Mesenchymal stem cell (in vitro differentiated cells and primary cell): ENCODE results near the gene ANKRD45.

Experiments used
- DNase-seq: peaks from one replicate; pipeline ENCODE4 v3.0.0-alpha.2; 2013
- H2AFZ ChIP-seq: one replicate; pipeline ENCODE4 v1.6.1; 2013; ENCODE audit warnings: low read depth, mild to moderate bottlenecking, control low read depth, inconsistent platforms, low read length, moderate library complexity
- H2AK5ac ChIP-seq: 2 replicates; pipeline ENCODE4 v1.6.1; 2013; ENCODE audit warnings: low read length, moderate library complexity, mild to moderate bottlenecking, inconsistent platforms; ENCODE audit not compliant: severe bottlenecking
- H2BK120ac ChIP-seq: one replicate; pipeline ENCODE4 v1.6.1; 2013; ENCODE audit warnings: low read depth, mild to moderate bottlenecking, inconsistent platforms, low read length, moderate library complexity
- H2BK12ac ChIP-seq, 2 experiments: one replicate each; pipeline ENCODE4 v1.6.1; 2013; ENCODE audit warnings: inconsistent platforms in 2 of 2, low read length in 2 of 2, mild to moderate bottlenecking in 2 of 2, moderate library complexity in 2 of 2, control low read depth in 1 of 2
- H2BK15ac ChIP-seq: one replicate; pipeline ENCODE4 v1.6.1; 2013; ENCODE audit warnings: mild to moderate bottlenecking, low read depth, inconsistent platforms; ENCODE audit not compliant: poor library complexity, severe bottlenecking
- H2BK5ac ChIP-seq: 2 replicates; pipeline ENCODE4 v1.6.1; 2013; ENCODE audit warnings: low read depth, mild to moderate bottlenecking, low read length, control low read depth, inconsistent platforms; ENCODE audit not compliant: poor library complexity, severe bottlenecking
- H3K14ac ChIP-seq, 2 experiments: one replicate each; pipeline ENCODE4 v1.6.1; 2013; ENCODE audit warnings: inconsistent platforms in 2 of 2, low read length in 2 of 2, control low read depth in 1 of 2, mild to moderate bottlenecking in 1 of 2, moderate library complexity in 1 of 2
- H3K18ac ChIP-seq, 2 experiments: one replicate each; pipeline ENCODE4 v1.6.1; 2013; ENCODE audit warnings: inconsistent platforms in 2 of 2, low read length in 2 of 2, control low read depth in 1 of 2, low read depth in 1 of 2, mild to moderate bottlenecking in 1 of 2
- H3K23ac ChIP-seq, 2 experiments: one replicate each; pipeline ENCODE4 v1.6.1; 2013; ENCODE audit warnings: inconsistent platforms in 2 of 2, low read length in 2 of 2, mild to moderate bottlenecking in 2 of 2, moderate library complexity in 2 of 2, control low read depth in 1 of 2
- H3K27ac ChIP-seq: 2 replicates; pipeline ENCODE4 v1.5.1; 2013; ENCODE audit warnings: mild to moderate bottlenecking, moderate library complexity, low read length, control low read depth, inconsistent platforms; ENCODE audit not compliant: poor library complexity, severe bottlenecking
- H3K27me3 ChIP-seq, 2 experiments: 2 replicates each; pipeline versions ENCODE4 v1.6.1 to v1.7.0; 2013; ENCODE audit warnings: low read length in 2 of 2, mild to moderate bottlenecking in 2 of 2, moderate library complexity in 2 of 2, control low read depth in 1 of 2, inconsistent platforms in 1 of 2; ENCODE audit not compliant: control insufficient read depth in 1 of 2, insufficient read depth in 1 of 2
- H3K36me3 ChIP-seq, 2 experiments: 2 replicates each; pipeline versions ENCODE4 v1.6.1 to v1.7.0; 2013; ENCODE audit warnings: low read length in 2 of 2, control low read depth in 1 of 2, inconsistent platforms in 1 of 2, low read depth in 1 of 2, mild to moderate bottlenecking in 1 of 2; ENCODE audit not compliant: insufficient read depth in 2 of 2, control insufficient read depth in 1 of 2
- H3K4ac ChIP-seq, 2 experiments: one replicate each; pipeline ENCODE4 v1.6.1; 2013; ENCODE audit warnings: inconsistent platforms in 2 of 2, low read length in 2 of 2, mild to moderate bottlenecking in 2 of 2, moderate library complexity in 2 of 2, control low read depth in 1 of 2, low read depth in 1 of 2
- H3K4me1 ChIP-seq: 2 replicates; pipeline ENCODE4 v1.6.1; 2013; ENCODE audit warnings: low read depth, low read length, control low read depth; ENCODE audit not compliant: control insufficient read depth, insufficient read depth
- H3K4me2 ChIP-seq: 2 replicates; pipeline ENCODE4 v1.6.1; 2013; ENCODE audit warnings: low read length, mild to moderate bottlenecking, inconsistent platforms; ENCODE audit not compliant: poor library complexity, severe bottlenecking
- H3K4me3 ChIP-seq, 2 experiments: 2 replicates each; pipeline versions ENCODE4 v1.5.1 to v1.7.0; 2013; ENCODE audit warnings: low read length in 2 of 2, mild to moderate bottlenecking in 2 of 2, control low read depth in 1 of 2, low read depth in 1 of 2; ENCODE audit not compliant: insufficient read depth in 1 of 2
- H3K79me1 ChIP-seq: replicated peaks from 2 replicates; pipeline ENCODE4 v1.6.1; 2013; ENCODE audit warnings: mild to moderate bottlenecking, control low read depth, low read length, inconsistent platforms; ENCODE audit not compliant: poor library complexity, severe bottlenecking
- H3K9ac ChIP-seq: 2 replicates; pipeline ENCODE4 v1.7.0; 2013; ENCODE audit warnings: mild to moderate bottlenecking, low read length, moderate library complexity
- H3K9me3 ChIP-seq: 2 replicates; pipeline ENCODE4 v1.7.0; 2013; ENCODE audit warnings: mild to moderate bottlenecking, low read length; ENCODE audit not compliant: control insufficient read depth
- H4K8ac ChIP-seq: one replicate; pipeline ENCODE4 v1.6.1; 2013; ENCODE audit warnings: inconsistent platforms, mild to moderate bottlenecking, low read length, moderate library complexity
- H4K91ac ChIP-seq: one replicate; pipeline ENCODE4 v1.6.1; 2013; ENCODE audit warnings: mild to moderate bottlenecking, low read length, inconsistent platforms
- WGBS: methylation state at CpG from one replicate; pipeline ENCODE4 v1.1.7; 2013; ENCODE audit warnings: mixed read lengths; 5-methylcytosine and 5-hydroxymethylcytosine counted together

Gene ANKRD45

DNA sequence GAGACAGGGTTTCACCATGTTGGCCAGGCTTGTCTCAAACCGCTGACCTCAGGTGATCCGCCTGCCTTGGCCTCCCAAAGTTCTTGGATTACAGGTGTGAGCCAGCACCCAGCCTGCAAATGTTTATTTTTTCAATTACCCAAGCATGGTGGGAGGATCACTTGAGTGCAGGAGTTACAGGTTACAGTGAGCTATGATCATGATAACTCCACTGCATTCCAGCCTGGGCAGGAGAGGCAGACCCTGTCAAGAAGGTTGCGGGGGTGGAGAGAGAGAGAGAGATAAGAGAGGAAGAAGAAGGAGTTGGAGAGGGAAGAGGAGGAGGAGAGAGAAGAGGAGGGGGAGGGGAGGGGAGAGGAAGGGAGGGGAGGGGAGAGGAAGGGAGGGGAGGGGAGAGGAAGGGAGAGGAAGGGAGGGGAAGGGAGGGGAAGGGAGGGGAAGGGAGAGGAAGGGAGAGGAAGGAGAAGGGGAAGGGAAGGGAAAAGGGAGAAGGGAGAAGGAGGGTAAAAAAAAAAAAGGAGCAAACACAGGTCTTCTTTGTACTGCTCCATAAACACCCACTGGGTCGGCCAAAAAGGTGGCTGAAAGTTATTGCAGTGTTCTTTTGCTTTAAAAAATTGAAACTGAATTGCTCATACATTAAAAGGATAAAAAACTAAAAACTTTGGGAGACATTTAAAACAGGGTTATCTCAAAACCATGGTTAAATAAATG, 61.0 kb downstream of the ANKRD45 start:
- no peak overlapping the region for H3K23ac ChIP-seq
- no peaks in the 10 kb centered on the region for H3K4me1 ChIP-seq
- no peak overlapping the region for H2BK120ac ChIP-seq
- WGBS: 94% methylated on average over 3 of the region's 4 CpGs
- no peak overlapping the region for H3K4ac ChIP-seq
- H2BK15ac ChIP-seq: no peak overlapping the region
- no peak overlapping the region for H2AFZ ChIP-seq
- H2BK12ac ChIP-seq: no peak overlapping the region
- H2BK5ac ChIP-seq: no peak overlapping the region
- H3K36me3 ChIP-seq: no peaks in the 10 kb centered on the region
- no peak overlapping the region for H3K4me2 ChIP-seq
- no peak overlapping the region for H3K14ac ChIP-seq
- H2AK5ac ChIP-seq: no peak overlapping the region
- H4K8ac ChIP-seq: no peak overlapping the region
- no peaks in the 10 kb centered on the region for H3K27me3 ChIP-seq
- no peak for DNase-seq
- no peaks in the 10 kb centered on the region for H3K79me1 ChIP-seq
- H3K18ac ChIP-seq: no peak overlapping the region
- no peak overlapping the region for H3K9ac ChIP-seq
- no peak overlapping the region for H3K27ac ChIP-seq
- no peak overlapping the region for H3K4me3 ChIP-seq
- no peak overlapping the region for H4K91ac ChIP-seq
- H3K9me3 ChIP-seq: no peaks in the 10 kb centered on the region

GRCh38 chr1:173603056-173603591, 66.5 kb downstream of the ANKRD45 start, which contains the start of gene SLC9C2:
TSS of gene SLC9C2 (minus strand) at chr1:173603072. CDS start at chr1:173601776, 1,296 bp downstream.
- Histone ChIP-seq H2AK5ac (no peak within 1 kb of the TSS), H2BK12ac (no peak within 1 kb of the TSS), H3K4me2 (no peak within 1 kb of the TSS), H3K14ac (no peak within 1 kb of the TSS), H2BK15ac (no peak within 1 kb of the TSS), H3K18ac (no peak within 1 kb of the TSS), H2AFZ (peak within 1 kb of the TSS; percentile 56), H2BK5ac (no peak within 1 kb of the TSS), H4K8ac (no peak within 1 kb of the TSS), H3K79me1 (no peaks in the 10 kb centered on the region), H3K36me3 (no peaks in the 10 kb centered on the region), H2BK120ac (no peak within 1 kb of the TSS), H3K4me1 (no peaks in the 10 kb centered on the region), H3K9ac (peak within 1 kb of the TSS; percentile 72), H3K4ac (no peak within 1 kb of the TSS), H3K27me3 (no peaks in the 10 kb centered on the region), H3K4me3 (peak within 1 kb of the TSS in 1 of 2 experiments; percentile 65), H3K27ac (no peak within 1 kb of the TSS), H4K91ac (no peak within 1 kb of the TSS), H3K9me3 (no peaks in the 10 kb centered on the region), H3K23ac (no peak within 1 kb of the TSS)
- 56% methylated on average over 4 of the region's 5 CpGs for WGBS
- peak; percentile 15 for DNase-seq

DNA sequence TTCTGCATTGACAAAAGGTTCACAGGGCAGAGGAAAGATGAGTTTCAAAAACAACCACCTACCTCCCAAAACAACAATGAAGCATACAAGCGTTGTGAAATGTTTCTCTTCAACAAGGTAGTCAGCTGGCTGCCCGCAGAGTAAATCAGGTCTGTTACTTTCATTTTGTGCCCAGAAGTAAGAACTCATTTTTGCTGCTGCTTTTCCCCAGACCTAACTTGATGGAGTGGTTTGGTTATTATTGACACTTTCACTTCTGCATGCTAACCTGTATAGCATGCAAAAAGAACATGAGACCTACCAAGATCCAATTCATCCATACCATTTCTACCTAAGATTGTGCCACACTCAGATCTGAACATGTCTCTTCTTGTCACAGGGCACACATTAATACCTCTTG, 68.1 kb downstream of the ANKRD45 start:
- no peak overlapping the region for H2BK5ac ChIP-seq
- H3K18ac ChIP-seq: no peak overlapping the region
- no peak overlapping the region for H2AK5ac ChIP-seq
- H3K27ac ChIP-seq: no peak overlapping the region
- H3K27me3 ChIP-seq: no peaks in the 10 kb centered on the region
- no peak overlapping the region for H4K91ac ChIP-seq
- no peak for DNase-seq
- no peaks in the 10 kb centered on the region for H3K79me1 ChIP-seq
- H4K8ac ChIP-seq: no peak overlapping the region
- no peak overlapping the region for H3K4me2 ChIP-seq
- no peak overlapping the region for H3K4ac ChIP-seq
- H2AFZ ChIP-seq: no peak overlapping the region
- no peak overlapping the region for H2BK15ac ChIP-seq
- H3K14ac ChIP-seq: no peak overlapping the region
- H3K4me1 ChIP-seq: no peaks in the 10 kb centered on the region
- 100% methylated on average over 2 of the region's 2 CpGs for WGBS
- no peak overlapping the region for H3K9ac ChIP-seq
- no peak overlapping the region for H3K4me3 ChIP-seq
- H2BK120ac ChIP-seq: no peak overlapping the region
- no peak overlapping the region for H2BK12ac ChIP-seq
- no peaks in the 10 kb centered on the region for H3K9me3 ChIP-seq
- no peak overlapping the region for H3K23ac ChIP-seq
- no peaks in the 10 kb centered on the region for H3K36me3 ChIP-seq

DNA sequence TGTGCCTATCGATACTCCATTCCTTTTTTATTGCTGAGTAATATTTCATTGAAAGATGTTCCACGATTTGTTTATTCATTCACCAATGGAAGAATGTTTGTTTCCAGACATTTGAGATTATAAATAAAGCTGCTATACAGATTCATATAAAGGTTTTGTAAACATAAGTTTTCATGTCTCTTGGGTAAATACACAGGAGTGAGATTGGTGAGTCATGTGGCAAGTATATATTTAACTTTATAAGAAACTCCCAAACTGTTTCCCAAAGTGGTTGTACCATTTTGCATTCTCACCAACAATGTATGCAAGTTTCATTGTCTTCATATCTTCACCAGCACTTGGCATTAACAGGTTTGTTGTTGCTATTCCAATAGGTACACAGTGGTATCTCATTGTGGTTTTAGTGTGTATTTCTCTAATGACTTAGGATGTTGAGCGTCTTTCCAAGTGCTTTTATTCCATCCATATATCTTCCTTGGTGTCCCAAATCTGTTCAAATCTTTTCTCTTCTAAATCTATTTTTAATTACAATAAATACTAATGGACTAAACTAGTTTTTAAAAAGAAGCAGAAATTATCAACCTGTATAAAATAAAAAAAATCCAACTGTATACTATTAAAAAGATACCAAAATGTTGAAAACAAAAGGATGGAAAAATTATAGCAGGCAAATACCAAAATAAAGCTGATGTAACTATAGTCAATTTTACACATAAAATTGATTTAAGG, 73.4 kb downstream of the ANKRD45 start:
- no peak overlapping the region for H4K91ac ChIP-seq
- no peaks in the 10 kb centered on the region for H3K36me3 ChIP-seq
- no peak for DNase-seq
- H3K79me1 ChIP-seq: no peaks in the 10 kb centered on the region
- no peak overlapping the region for H2BK5ac ChIP-seq
- no peak overlapping the region for H2AFZ ChIP-seq
- H2BK120ac ChIP-seq: no peak overlapping the region
- no CpG with 5 or more reads among the region's 3 CpGs for WGBS
- no peak overlapping the region for H3K18ac ChIP-seq
- no peaks in the 10 kb centered on the region for H3K4me1 ChIP-seq
- H3K4me3 ChIP-seq: no peak overlapping the region
- H3K4me2 ChIP-seq: no peak overlapping the region
- H3K4ac ChIP-seq: no peak overlapping the region
- no peak overlapping the region for H2BK12ac ChIP-seq
- no peak overlapping the region for H2BK15ac ChIP-seq
- H4K8ac ChIP-seq: no peak overlapping the region
- no peaks in the 10 kb centered on the region for H3K27me3 ChIP-seq
- H3K27ac ChIP-seq: no peak overlapping the region
- H3K14ac ChIP-seq: no peak overlapping the region
- H3K9ac ChIP-seq: no peak overlapping the region
- peaks cover 3% of the 10 kb centered on the region for H3K9me3 ChIP-seq
- H2AK5ac ChIP-seq: no peak overlapping the region
- H3K23ac ChIP-seq: no peak overlapping the region
